HG03175 (cell line): Measurements from ENCODE around the gene HBA1.
"Not testable (repeated sequence)": the region's sequence is repeated elsewhere in the genome, so short reads cannot be mapped to it uniquely, and the experiment has no call there.

Experiments
- ATAC-seq: cut with Tn5 transposase; IDR thresholded peaks from one replicate; pipeline ENCODE4 v1.9.1; 2021; ENCODE audit warnings: mild to moderate bottlenecking, moderate library complexity; ENCODE audit not compliant: unreplicated experiment

The HBA1 gene

DNA sequence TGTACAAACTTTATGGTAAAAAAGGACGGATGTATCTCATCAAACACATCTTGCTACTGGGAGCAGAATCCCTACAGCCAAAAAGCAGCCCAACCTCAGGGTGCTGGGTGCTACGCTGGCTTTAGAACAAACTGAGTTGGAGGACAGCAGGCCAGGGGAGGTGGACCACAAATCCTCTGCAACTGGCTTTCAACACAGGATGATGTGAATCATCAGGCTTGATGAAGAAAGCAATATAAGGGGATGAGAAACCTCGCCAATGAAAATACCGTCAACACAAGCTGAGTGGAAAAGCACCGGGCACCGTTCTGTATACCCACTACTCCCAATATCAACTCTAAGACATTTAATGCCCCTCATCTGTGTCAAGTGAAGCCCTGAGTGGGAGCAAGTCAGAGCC lies 18.0 kb downstream of the HBA1 start:
- ATAC-seq, result no peak

DNA sequence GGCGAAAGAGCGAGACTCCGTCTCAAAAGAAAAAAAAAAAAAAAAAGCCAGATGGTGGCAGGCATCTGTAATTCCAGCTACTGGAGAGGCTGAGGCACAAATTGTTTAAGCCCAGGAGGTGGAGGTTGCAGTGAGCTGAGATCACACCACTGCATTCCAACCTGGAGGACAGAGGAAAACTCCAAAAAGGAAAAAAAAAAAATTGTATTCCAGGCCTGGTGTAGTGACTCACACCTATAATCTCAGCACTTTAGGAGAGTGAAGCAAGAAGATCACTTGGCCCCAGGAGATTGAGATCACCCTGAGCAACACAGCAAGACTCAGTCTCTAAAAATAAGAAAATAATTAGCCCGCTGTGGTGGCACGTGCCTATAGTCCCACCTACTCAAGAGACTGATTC lies 23.9 kb downstream of the HBA1 start:
- no peak for ATAC-seq

DNA sequence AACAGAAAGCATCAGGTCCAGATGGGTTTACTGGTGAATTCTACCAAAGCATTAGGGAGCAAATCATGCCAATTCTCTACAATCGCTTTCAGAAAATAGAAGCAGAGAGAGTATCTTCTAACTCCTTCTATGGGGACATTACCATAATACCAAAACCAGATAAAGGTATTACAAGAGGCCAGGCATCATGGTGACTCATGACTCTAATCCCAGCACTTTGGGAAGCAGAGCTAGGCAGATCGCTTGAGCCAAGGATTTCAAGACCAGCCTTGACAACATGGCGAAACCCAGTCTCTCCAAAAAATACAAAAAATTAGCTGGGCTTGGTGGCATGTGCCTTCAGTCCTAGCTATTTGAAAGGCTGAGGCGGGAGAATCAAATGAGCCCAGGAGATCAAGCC lies 26.8 kb downstream of the HBA1 start:
- ATAC-seq, result no peak

DNA sequence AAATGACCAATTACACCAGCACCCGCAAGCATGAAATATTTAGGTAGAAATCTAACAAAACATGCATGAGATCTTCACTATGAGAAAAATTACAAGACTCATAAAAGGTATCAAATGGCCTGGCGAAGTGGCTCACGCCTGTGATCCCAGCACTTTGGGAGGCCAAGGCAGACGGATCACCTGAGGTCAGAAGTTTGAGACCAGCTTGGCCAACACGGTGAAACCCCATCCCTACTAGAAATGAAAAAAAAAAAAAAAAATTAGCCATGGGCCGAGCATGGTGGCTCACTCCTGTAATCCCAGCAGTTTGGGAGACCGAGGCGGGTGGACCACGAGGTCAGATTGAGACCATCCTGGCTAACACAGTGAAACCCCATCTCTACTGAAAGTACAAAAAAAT lies 27.6 kb downstream of the HBA1 start:
- ATAC-seq, result not testable (repeated sequence)

DNA sequence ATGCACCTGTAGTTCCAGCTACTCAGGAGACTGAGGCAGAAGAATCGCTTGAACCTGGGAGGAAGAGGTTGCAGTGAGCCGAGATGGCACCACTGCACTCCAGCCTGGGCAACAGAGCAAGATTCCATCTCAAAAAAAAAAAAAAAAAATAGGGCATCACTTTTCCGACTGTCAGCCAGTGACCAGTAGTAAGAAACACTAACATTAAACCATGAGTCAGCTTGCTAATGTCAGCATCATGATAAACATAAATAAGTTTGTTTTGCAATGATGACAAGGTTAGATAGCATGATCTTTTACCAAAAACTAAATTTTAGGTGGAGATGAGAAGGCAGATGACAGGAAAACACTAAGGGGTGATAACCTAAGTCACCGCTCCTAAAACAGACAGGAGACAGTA lies 32.9 kb downstream of the HBA1 start:
- ATAC-seq, result not testable (repeated sequence)

DNA sequence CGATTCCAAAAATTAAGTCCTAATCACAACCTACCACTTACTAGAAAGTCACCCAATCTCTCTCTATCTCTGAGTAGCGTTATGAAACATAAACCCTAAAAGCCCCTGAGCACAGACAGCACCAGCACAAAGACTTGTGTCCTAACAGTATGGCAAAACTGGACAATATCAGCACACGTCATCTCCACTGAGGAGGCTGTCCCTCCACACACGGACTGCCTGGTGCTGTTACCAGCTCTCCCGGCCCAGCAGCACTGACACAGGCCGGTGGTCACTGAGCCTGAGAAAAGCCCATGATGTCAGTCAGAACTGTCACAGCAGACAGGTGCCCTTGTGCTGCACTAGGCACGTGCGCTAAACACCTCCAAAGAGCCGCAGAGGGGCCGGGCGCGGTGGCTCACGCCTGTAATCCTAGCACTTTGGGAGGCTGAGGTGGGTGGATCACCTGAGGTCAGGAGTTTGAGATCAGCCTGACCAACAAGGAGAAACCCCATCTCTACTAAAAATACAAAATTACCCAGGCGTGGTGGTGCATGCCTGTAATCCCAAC lies 35.2 kb downstream of the HBA1 start:
- ATAC-seq, result not testable (repeated sequence)

DNA sequence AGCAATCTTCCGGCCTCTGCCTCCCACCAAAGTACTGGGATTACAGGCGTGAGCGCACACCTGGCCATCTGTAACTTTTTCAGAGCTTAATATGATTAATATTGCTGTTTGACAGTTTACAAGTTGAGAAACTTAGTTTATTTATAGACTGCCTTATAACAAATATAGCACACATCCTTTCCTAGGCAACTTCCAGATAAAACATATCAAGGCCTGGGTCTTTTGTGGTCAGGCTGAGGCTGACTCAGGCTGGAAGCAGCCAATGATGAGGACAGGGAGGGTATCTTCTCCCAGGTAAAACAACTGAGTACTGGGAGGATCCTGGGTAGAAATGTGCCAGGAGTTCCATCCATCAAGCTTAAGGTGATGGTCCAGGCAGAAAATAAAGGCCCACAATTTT lies 36.5 kb downstream of the HBA1 start:
- no peak for ATAC-seq

DNA sequence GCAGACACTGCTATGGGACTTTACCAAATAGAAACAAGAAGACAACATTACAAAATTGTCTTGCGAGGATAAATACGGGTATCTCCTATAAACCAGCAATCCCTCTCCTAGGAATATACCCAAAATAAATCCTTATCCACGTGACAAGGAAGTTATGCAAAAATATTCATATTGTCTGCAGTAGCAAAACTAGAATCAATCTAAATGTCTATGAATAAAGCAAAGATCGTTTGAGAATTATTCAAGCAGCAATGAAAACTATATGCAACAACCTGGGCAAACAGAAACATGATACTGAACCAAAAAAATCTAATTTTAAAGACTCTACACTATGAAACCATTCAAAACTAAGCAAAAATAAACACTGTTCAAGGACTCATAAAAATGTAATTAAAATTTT lies 43.5 kb downstream of the HBA1 start:
- ATAC-seq, result no peak
